Activated CD8-positive, alpha-beta memory T cell treated with anti-CD3 and anti-CD28 coated beads for 36 hours (primary cell): ENCODE data around the gene GAS2. TPM values are rescaled to one million over a fixed set of nuclear protein-coding genes. Genes with fewer than 3 reads are reported as not detected.

ENCODE experiments used
- CTCF ChIA-PET: fragments of 350-600 bp; sonication (Branson Sonifier 250); formaldehyde crosslinking; loops from one replicate; lab custom pipeline; 2021; ENCODE audit warnings: antibody characterized with exemption; lab: Charles Lee
- POLR2A ChIA-PET: fragments of 350-600 bp; sonication (Branson Sonifier 250); formaldehyde crosslinking; loops from one replicate; lab custom pipeline; 2021; ENCODE audit warnings: antibody characterized with exemption; lab: Charles Lee
- total RNA-seq, 2 experiments: library from RNA; stranded (reverse); gene quantifications; one replicate each; pipeline ENCODE4 v1.2.3, GENCODE V29; 2021

The GAS2 gene
- total RNA-seq, 2 experiments from 2014 or later, result 1.9 to 2.2 TPM

DNA sequence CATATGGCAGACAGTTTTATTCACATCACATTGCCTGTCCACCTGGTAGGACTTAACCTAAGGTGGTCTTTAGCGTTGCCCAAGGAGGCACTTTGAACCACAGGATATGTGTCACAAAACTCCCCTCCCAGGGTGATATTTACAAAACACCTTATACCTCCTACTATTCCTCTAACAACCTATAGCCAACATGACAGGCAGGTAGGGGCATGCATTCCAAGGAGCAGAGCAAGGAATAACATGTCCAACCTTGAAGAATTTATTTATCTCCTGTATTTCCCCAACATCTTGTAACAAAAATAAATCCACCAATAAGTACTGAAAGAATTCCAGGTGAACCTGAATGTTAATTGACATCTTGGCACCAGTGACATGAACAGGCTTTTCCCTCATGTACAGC is 102.7 kb downstream of the GAS2 start:
- CTCF ChIA-PET, result no interaction called here
- POLR2A ChIA-PET, result no interaction called here

DNA sequence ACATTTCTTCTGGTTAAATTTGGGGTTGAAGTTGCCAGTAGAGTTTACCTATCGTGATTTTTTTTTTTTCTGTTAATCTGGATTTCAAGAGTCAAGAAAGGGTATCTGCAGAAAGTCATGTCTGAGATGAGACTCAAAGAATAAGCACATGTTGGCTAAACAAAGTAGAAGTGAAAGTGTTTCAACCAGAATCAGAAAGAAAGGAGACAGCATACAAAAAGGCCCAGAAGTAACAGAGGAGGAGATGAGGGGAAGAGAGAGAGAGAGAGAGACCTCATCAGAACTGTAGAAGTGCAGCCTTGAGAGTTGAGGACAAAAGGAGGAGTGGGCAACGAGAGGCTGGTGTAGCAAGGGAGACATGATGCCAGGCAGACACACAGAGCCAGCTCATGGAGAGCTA is 108.3 kb downstream of the GAS2 start:
- POLR2A ChIA-PET, result no interaction called here

DNA sequence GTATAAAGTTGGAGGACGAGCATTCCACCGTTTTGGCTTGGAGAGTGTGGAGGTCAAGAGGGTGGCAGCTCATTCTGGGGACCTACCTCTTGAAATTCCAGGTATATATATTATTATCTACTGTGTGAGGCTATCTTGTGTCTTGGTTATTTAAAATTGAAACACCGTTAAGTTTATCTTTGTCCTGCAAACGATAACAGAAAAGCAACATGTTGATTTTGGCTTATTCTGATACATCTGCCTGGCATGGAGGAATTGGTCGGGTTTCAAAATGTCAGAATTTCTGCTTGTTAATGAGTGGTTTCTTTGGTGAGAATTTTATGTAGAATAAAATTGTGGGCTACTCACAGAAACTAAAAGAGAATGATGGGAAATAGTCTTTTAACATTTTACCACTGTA is 108.8 kb downstream of the GAS2 start:
- CTCF ChIA-PET, result no interaction called here

More for the DNA sequence above, 108.3 kb downstream of the GAS2 start:
- CTCF ChIA-PET, result no interaction called here

DNA sequence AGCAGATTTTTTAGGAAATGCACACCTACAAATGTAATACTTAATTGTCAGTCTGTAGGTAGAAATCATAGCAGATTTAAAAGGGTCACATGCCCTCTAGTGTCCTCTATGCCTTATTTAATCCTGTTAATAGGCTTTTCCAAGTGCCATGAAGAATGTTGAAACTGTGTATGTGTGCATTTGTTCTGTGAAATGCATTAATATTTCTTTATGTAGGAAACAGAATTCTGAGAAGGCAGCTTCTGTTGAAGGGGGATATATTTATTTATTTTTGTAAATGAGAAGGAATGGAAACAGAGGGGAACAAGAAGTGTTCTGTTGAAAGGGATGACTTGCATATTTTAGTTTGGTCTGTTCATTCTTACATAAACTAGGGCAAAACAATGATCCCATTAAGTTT is 112.2 kb downstream of the GAS2 start:
- ChIA-PET CTCF (interaction anchor here (1.2 kb wide), 1 partner anchor 9 kb away, joined by 4 read pairs; no protein-coding TSS in a partner anchor), POLR2A (no interaction called here)

More for the DNA sequence above, 108.8 kb downstream of the GAS2 start:
- POLR2A ChIA-PET, result no interaction called here

DNA sequence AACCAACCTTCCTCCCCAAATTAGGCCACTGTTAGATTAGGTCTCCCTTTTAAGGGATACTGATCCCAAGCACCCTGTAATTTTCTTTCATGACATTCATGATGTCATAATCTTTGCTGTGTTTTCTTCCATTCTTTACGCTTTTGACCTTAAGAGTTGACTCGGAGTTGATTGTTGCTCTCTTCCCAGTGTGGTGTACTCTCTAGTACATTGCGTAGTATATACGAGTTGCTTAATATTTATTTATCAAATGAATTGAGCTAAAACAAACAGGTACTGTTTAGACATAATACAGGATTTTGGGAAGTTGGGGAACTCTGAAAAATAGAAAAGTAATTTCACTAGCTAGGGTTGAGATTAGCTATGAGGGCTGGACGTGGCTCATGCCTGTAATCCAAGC is 113.4 kb downstream of the GAS2 start:
- ChIA-PET POLR2A (no interaction called here), CTCF (interaction anchor here (1.2 kb wide), 1 partner anchor 25 kb away, joined by 3 read pairs; no protein-coding TSS in a partner anchor)

DNA sequence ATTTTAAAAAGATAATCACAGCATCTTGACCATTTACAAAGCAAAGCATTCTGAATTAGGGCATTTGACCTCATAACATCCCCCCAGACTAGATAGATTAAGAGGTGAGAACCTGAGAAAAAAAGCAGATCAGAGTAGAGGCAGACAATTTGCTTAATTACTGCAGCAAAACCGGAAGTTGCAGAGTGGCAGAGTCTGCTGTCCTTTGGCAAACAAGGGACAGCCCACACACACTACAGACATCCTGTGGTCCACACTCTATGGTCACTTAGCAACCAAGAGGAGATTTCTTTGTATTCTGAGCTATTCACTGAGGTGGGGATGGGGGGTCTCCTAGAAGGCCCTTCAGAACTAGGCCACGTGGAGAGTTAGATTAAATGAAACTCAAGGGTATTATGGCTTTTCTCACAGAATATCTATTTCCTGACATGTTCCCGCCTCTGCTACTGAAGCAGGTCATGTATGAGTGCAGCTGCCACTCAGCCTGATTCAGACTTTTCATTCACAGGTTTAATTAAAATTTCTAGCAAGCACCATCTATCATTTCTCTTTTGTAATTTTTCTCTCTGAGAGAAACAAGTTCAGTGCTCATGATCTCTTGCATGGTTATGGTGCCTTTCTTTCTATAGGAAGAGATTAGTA is 114.7 kb downstream of the GAS2 start:
- CTCF ChIA-PET, result no interaction called here
- POLR2A ChIA-PET, result no interaction called here

DNA sequence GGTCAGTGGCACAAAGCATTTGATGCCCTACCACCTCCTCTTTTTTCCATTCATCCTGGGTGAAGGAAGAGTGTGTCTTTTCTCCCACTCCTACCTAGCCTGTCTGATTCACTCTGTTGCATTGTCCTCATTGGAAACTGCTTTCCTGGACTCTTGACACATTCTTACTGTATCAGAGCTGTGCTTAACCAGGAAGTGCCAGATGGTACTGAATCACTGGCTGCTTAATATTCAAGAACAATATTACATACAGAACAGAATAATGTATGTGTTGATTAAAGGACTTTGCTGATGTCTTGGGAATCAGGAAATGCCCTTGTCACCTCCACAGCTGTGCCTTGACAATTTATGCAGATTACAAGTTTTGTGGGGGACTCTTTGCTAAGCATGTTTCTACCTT is 118.8 kb downstream of the GAS2 start:
- CTCF ChIA-PET, result no interaction called here
- POLR2A ChIA-PET, result no interaction called here

DNA sequence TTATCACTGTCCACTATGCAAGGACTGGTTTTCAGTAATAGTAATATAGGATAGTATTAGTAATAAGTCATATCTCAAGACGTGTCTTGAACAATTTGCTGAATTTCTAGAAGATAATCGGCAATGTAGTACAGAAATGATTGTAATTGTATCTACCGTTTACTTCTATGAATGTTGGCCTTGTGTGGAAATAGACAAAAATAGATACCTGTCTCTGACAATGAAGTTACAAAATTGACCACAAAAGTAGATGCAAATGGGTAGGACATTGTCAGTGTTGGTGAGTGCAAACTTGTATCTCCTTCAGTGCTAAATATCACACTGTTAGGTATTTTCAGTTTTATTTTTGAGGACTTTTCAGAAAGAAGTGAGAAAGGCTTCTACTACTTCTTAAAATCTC is 120.1 kb downstream of the GAS2 start:
- POLR2A ChIA-PET, result no interaction called here

DNA sequence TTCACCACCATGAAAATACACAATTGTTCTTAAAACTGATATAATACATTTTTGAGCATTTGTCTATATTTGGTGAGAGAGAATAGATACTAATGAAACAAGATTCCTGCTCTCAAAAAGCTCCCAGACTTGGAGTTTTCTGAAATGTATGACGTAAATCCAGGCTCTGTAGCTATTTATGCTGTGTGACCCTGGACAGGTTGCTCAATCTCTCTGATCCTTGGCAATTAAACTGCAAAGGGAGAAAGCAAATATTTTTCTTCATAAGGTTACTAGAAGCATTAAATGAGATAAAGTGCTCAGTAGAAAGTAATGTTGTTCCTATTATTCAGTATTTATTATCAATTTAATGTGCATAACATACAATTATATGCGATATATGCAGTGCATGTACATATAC is 120.6 kb downstream of the GAS2 start:
- CTCF ChIA-PET, result interaction anchor here (1.0 kb wide), 1 partner anchor 36 kb away, joined by 3 read pairs; no protein-coding TSS in a partner anchor
- POLR2A ChIA-PET, result no interaction called here

More for the DNA sequence above, 120.1 kb downstream of the GAS2 start:
- CTCF ChIA-PET, result no interaction called here

DNA sequence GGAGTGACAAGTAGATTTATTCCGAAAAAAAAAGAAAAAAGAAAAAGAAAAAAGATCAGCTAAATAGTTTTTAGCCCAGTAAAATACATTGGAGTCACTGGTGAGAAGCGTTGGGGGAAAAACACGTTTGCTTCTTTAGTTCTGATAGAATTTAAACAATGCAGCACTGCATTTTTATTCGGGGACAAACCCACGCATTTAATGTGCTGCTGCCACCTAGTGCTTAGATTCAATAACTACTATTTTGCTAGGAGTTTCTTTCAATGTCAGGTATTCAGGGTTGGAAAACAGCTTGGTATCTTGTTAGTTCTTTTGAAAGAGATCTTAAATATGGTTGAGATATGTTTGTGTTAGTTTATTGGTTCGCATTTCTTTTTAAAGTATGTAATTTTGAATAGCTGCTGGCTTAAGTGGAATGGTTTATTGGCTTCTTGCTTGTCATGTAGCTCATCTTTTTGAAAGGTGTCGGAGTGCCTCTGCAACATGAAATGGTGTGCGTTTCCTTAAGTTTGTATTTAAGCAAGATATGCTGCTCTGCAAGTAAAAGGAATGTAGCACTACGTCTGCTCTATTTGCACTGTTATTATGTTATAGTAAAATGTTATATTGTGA is 121.2 kb downstream of the GAS2 start:
- ChIA-PET POLR2A (no interaction called here), CTCF (interaction anchor here (0.7 to 1.1 kb wide), 7 partner anchors 10 to 918 kb away, joined by 3 to 4 read pairs (median 3); no protein-coding TSS in a partner anchor)

DNA sequence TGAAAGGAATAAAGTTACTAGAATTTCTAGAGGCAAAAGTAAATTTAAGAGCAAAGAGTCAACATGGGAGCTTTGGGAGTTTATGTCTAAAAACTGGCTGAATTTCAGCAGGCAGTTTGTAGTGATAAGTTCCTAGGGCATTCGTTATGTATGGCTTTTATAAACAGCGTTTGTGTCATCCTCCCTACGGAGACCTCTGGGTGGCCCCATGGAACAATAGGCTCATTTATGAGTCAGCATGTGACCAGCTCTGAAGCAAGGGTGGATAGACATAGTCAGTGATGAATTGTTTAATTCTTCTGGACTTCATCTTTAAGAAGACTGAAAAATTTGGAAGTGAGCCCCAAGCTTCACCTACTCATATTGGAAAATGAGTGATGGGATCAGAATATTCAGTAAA is 126.1 kb downstream of the GAS2 start:
- ChIA-PET POLR2A (no interaction called here), CTCF (no interaction called here)

DNA sequence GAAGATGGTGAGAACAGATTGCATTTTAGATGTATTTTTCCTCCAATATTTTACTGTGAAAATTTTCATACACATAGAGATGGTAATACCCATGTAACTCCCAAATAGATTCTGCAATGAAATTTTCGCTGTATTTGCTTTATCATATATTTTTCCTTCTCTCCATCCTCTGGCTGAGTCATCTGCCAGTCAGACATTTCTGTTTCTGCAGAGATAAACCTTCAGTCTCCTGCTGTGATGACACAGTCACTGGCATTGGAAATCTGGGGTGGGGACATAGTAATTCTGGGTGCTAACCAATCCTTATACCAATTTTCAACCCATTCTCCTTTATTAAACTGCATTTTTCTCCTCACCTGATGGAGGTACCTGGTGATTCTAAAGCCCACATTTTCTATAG is 129.5 kb downstream of the GAS2 start:
- CTCF ChIA-PET, result no interaction called here

DNA sequence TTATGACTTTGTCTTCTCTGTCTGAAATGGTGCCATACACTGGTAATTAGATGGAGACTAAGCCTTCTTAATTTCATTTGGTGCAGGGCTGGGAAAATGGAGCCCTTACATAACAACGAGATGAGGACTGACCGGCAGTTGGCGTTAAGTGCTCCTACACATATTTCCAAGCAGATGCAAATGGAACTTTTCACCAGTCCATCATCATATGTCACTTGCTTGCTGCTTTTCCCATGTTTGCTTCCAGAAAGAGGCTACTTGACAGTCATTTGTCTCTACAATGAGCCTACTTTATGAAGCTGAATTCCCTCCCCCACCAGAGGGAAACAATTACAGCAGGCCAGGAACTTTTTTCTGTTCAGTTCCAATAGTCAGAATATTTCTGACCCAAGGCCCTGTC is 130.6 kb downstream of the GAS2 start:
- POLR2A ChIA-PET, result no interaction called here
- CTCF ChIA-PET, result interaction anchor here (0.7 kb wide), 1 partner anchor 97 kb away, joined by 3 read pairs; no protein-coding TSS in a partner anchor

More for the DNA sequence above, 129.5 kb downstream of the GAS2 start:
- POLR2A ChIA-PET, result no interaction called here

DNA sequence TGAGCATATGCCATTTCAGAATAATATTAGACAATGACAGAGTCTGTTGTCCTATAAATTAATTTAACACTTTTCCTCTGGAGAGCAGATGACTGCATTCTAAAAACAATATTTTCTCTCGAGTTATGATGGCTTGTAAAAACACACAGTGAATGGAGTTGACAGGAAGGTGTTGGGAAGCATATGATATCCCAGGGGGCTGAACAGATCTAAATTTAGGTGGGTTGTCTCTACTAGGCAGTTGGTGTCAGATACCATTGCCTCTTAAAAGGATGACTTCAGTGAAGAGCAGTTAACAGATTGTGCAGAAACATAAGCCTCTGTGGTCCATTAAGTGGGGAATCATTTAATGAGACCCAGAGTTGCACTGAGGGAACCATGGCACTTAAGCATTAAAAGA is 132.5 kb downstream of the GAS2 start:
- ChIA-PET CTCF (no interaction called here), POLR2A (no interaction called here)

DNA sequence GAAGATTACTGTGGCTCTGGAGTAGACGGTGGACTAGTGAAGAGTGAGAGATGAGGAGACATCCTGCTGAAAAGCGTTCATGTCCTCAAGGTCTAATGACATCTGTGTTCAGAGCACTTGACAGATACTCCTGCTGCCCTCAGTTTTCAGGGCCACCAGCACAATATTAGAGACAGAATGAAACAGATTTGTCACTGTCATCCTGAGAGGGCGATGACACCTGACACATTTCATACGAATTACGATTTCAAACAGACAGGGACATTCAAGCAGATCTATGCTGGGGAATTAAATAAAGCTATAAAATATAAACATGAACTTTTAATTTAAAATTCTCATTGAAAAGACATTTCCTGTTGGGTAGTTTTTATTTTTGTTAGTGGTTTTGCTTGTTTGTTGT is 134.1 kb downstream of the GAS2 start:
- CTCF ChIA-PET, result interaction anchor here (0.6 kb wide), 1 partner anchor 110 kb away, joined by 4 read pairs; no protein-coding TSS in a partner anchor

DNA sequence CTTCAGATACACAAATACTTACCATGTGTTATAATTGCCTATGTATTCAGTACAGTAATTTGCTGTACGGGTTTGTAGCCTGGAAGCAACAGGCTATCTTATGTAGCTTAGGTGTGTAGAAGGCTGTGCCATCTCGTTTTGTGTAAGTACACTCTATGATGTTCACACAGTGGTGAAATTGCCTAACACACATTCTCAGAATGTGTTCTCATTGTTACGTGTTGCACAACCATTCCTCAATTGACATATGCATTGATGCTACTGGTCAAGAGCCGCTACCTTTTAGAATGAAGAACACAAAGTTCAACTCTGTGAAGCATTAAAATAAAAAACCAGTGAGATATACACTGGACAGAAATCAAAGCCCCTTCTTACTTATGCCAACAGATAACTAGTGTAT is 136.4 kb downstream of the GAS2 start:
- POLR2A ChIA-PET, result no interaction called here
- CTCF ChIA-PET, result no interaction called here

More for the DNA sequence above, 134.1 kb downstream of the GAS2 start:
- POLR2A ChIA-PET, result no interaction called here

DNA sequence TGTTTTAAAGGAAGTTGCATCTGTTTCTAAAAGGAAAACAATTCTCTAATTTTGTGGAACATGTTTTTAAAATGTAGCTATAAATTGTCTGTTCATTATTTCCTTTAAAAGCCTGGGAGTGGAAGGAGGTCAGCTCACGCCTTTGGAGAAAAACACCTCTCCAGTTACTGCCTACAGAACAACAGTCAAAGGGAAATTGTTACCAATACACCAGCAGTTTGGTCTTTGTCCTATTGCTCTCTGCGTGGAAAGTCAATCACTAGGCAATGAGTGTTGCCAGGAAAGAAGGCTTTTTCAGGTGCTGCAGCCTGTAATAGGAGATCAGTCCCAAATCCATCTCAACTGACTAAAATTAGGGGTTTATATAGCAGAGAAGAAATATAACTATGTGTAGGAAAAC is 141.0 kb downstream of the GAS2 start:
- ChIA-PET CTCF (no interaction called here), POLR2A (no interaction called here)

DNA sequence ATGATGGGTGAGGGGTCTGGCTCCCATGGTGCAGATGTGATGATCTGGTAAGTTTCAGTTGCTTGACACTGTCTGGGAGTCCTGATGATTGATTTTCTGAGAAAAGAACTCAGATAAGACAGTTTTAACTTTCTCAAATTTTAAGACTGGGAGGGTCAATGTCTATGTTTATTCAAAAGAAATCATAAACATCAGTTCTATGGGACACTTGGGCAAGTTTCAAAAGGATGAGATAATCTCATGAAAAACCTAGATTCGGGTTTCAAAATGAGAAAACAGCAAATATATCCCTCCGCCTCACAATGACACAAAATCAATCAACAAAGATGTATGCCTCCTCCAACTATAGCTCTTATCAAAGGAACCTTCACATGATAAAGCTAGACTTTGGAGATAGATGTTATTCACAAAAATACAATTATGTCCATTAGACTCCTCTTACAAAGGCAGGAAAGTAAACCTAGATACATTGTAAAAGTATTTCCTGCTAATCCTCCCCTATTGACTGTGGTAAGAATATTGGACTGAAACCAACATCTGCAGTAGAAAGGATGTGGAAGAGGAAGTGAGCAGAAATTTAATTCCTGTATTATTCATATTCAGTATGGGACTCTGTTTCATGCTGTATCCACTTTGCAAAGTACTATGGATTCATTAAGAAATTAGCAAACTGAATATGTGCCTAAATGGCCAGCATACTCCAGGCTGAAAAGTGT is 141.6 kb downstream of the GAS2 start:
- POLR2A ChIA-PET, result no interaction called here
- CTCF ChIA-PET, result no interaction called here

DNA sequence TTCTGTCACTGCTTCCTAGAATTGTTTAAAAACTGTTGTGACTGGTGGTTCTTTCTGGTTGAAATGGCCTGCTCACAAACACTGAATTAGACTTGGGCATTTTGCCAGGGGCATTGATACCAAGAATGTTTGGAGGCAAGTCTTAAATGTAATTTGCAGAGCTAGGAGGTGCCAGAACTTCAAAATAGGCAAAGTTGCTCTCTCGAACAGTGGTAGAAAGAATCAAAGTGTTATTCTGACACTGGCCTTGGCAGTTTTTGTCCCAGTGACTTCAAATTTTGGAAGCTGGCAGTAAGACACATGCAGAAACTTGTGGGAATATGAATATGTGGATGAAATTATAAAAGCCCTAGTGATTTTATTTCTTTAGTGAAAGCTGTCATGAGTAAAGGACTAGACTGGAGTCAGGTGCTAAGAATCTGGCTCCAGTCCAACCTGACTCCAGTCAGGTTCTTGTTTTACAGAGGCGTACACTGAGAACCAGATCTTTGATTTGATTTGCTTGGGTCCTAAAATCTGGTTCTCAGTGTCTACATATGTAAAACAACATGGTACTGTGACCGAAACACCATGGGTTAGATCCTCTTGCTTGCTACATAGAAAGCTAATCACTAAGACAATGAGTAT is 142.3 kb downstream of the GAS2 start:
- CTCF ChIA-PET, result no interaction called here
- POLR2A ChIA-PET, result no interaction called here

DNA sequence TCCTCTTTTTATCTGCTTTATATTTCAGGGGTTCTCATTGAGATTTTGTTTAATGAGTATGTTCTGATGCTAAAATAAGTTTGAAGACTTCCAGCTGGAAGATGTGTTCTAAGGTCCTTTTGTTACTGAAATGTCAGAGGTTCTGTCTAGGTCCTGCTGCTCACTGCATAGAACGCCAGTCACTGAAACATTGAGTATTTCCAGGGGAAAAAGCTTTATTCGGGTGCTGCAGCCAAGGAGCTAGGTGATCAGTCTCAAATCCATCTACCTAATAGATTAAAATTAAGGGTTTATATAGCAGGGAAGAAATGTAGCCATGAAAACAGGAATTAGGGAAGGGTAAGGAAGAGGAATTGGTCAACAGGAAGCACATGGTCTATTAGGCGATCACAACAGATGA is 143.5 kb downstream of the GAS2 start:
- ChIA-PET POLR2A (no interaction called here), CTCF (no interaction called here)
